Mesodermal cell (in vitro differentiated cells): ENCODE data around the gene ATP8B1.
"Not testable (repeated sequence)": the region's sequence is repeated elsewhere in the genome, so short reads cannot be mapped to it uniquely, and the experiment has no call there.

ENCODE experiments used
- H3K27ac ChIP-seq: 2 replicates; pipeline ENCODE4 v1.7.0; 2013; ENCODE audit warnings: mild to moderate bottlenecking, low read depth, low read length, moderate library complexity; ENCODE audit not compliant: severe bottlenecking
- H3K36me3 ChIP-seq: 2 replicates; pipeline ENCODE4 v1.7.1; 2013; ENCODE audit warnings: mild to moderate bottlenecking, low read length, moderate library complexity; ENCODE audit not compliant: control insufficient read depth, insufficient read depth
- H3K4me1 ChIP-seq: one replicate; pipeline ENCODE4 v1.7.1; 2013; ENCODE audit warnings: mild to moderate bottlenecking, low read length; ENCODE audit not compliant: insufficient read depth, control insufficient read depth, poor library complexity, severe bottlenecking
- H3K4me3 ChIP-seq: 2 replicates; pipeline ENCODE4 v1.7.0; 2013; ENCODE audit warnings: low read length, control low read depth, mild to moderate bottlenecking; ENCODE audit not compliant: insufficient read depth, poor library complexity, severe bottlenecking; ENCODE audit errors: extremely low read depth
- H3K9me3 ChIP-seq: 2 replicates; pipeline ENCODE4 v1.7.1; 2013; ENCODE audit warnings: mild to moderate bottlenecking, low read length, moderate library complexity; ENCODE audit not compliant: control insufficient read depth
- WGBS, 2 experiments: methylation state at CpG; one replicate each; pipeline ENCODE4 v1.1.5; 2013; ENCODE audit warnings: missing lambda C conversion rate in 2 of 2; ENCODE audit not compliant: insufficient coverage in 2 of 2; 5-methylcytosine and 5-hydroxymethylcytosine counted together

The ATP8B1 gene

DNA sequence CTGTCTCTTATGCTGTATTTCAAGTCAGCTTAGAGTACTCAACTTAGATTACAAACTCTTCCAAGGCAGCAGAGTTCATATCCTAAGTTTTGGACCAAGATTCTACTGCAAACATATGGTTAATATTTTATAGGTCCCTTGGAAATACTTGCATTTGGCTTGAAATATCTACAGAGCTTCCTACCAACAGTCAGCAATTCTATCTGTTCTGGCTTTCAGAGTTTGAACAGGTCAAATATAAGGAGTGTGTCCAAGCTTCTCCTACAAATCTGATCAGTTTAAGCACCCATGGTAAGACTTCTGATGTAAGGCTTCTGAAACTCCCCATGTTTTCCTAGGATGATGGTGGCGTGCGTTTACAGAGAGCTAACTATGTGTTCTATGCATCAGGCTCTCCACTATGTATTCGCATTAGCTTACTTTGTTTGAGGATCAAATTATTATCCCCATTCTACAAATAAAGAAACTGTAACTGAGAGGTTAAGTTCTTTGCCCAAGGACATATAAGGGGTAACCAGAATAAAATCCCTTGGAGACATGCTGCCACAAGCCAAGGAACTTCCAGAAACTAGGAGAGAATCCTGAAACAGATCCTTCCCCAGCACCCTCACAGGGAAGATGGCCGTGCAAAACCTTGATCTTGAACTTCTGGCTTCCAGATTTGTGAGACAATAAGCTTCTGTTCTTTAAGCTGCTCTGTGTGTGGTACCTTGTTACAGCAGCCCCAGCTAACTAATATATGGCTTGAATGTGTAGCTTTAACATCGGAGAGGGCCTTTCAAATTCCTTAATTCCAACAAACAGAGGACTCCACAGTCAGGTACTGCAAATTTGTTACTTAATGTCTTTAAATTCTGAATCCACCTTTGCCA is 55.1 kb downstream of the ATP8B1 start:
- Histone ChIP-seq H3K27ac (no peak overlapping the region), H3K36me3 (no peaks in the 10 kb centered on the region), H3K4me3 (no peak overlapping the region), H3K9me3 (no peaks in the 10 kb centered on the region), H3K4me1 (peaks cover 3% of the 10 kb centered on the region)
- WGBS, 2 experiments, result 20% methylated on average over 1 of the region's 5 CpGs; no CpG with 5 or more reads in 1 of the 2 experiments

DNA sequence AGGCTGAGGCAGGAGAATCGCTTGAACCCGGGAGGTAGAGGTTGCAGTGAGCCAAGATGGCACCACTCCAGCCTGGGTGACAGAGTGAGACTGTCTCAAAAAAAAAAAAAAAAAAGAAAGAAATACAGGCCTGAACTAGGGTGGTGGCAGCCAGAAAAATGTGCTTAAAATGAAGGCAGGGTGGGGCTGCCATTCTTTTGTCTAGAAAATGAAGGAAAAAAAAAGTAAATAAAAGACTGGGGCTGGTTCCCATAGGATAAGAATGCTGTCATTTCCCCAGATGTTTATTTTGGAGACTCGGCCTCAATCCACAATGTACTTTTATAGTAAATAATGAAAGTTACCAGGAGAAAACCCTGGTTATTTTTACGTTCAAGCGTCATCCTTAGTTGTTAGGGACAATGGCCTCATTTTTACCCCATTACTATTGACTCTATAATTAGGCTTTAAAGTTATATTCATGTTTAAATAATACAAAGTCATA is 58.9 kb downstream of the ATP8B1 start:
- no peak overlapping the region for H3K27ac ChIP-seq
- peaks cover 3% of the 10 kb centered on the region for H3K4me1 ChIP-seq
- H3K9me3 ChIP-seq, result no peaks in the 10 kb centered on the region
- no peaks in the 10 kb centered on the region for H3K36me3 ChIP-seq
- WGBS, 2 experiments, result no CpG with 5 or more reads among the region's 5 CpGs
- H3K4me3 ChIP-seq, result no peak overlapping the region

GRCh38 chr18:57743008-57743407 is 60.1 kb downstream of the ATP8B1 start:
- Histone ChIP-seq H3K27ac (no peak overlapping the region), H3K4me1 (no peaks in the 10 kb centered on the region), H3K9me3 (no peaks in the 10 kb centered on the region), H3K4me3 (no peak overlapping the region), H3K36me3 (no peaks in the 10 kb centered on the region)
- 91 to 97% methylated on average over 3 of the region's 3 CpGs for WGBS, 2 experiments

DNA sequence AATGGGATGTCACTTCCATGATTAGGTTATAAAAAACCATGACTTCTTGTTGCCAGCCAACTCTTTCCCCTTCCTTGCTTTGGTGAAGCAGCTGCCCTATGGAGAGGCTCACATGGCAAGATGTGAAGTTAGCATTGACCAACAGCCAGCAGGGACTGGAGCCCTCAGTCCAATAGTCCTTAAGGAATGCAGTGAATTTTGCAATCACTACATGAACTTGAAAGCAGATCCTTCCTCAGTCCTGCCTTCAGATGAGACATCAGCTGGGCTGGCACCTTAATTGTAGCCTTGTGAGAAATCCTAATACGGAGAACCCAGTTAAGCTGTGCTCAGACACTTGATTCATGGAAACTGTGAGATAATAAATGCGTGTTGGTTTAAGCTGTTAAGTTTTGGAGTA is 61.8 kb downstream of the ATP8B1 start:
- no peaks in the 10 kb centered on the region for H3K9me3 ChIP-seq
- WGBS, 2 experiments, result 100% methylated on average over 1 of the region's 2 CpGs; no CpG with 5 or more reads in 1 of the 2 experiments
- no peak overlapping the region for H3K4me3 ChIP-seq
- H3K27ac ChIP-seq, result no peak overlapping the region
- no peaks in the 10 kb centered on the region for H3K4me1 ChIP-seq
- no peaks in the 10 kb centered on the region for H3K36me3 ChIP-seq

DNA sequence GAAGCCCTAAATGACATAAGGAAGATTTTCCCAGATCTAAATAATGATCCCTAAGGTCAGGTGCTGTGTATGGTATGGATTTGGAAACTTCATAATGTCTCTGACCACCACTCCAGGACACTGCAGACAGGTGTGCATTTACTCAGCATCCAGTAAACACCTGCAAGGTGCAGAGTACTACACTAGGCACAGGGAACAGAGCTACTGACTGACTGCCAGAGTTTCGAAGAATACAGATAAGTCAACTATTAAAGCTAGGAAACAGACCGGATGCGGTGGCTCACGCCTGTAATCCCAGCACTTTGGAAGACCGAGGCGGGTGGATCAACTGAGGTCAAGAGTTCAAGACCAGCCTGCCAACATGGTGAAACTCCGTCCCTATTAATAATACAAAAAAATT is 65.0 kb downstream of the ATP8B1 start:
- Histone ChIP-seq H3K4me3 (no peak overlapping the region), H3K36me3 (no peaks in the 10 kb centered on the region), H3K27ac (no peak overlapping the region), H3K4me1 (no peaks in the 10 kb centered on the region), H3K9me3 (no peaks in the 10 kb centered on the region)
- 87 to 88% methylated on average over 7 of the region's 7 CpGs for WGBS, 2 experiments

DNA sequence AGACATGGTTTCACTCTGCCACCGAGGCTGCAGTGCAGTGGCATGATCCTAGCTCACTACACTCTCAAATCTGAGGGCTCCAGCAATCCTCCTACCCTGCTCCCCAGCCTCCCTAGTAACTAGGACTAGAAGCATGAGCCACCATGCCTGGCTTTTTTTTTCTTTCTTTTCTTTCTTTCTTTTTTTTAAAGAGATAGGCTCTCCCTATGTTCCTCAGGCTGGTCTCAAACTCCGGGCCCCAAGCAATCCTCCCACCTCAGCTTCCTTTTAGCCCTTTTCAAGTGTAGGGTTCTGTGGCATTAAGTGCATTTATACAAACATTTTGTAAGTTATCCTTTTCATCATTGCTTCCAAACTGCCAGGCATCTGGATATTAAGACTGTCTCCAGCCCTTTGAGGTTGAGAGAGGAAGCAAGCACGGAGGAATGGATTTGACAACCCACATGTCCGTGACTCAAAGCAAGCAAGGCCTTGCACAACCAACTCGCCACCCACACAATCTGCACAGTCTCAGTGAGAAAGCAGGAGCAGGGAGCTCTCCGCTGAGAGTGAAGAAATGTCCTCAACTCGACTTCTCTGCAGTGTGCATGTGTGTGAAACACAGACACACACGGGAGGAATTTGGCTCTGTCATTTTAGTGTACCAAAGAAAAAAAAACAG is 65.6 kb downstream of the ATP8B1 start:
- no peaks in the 10 kb centered on the region for H3K4me1 ChIP-seq
- H3K36me3 ChIP-seq, result no peaks in the 10 kb centered on the region
- H3K4me3 ChIP-seq, result no peak overlapping the region
- H3K27ac ChIP-seq, result no peak overlapping the region
- whole genome bisulfite sequencing, 2 experiments, result 89 to 95% methylated on average over 2 to 4 of the region's 8 CpGs
- H3K9me3 ChIP-seq, result no peaks in the 10 kb centered on the region

DNA sequence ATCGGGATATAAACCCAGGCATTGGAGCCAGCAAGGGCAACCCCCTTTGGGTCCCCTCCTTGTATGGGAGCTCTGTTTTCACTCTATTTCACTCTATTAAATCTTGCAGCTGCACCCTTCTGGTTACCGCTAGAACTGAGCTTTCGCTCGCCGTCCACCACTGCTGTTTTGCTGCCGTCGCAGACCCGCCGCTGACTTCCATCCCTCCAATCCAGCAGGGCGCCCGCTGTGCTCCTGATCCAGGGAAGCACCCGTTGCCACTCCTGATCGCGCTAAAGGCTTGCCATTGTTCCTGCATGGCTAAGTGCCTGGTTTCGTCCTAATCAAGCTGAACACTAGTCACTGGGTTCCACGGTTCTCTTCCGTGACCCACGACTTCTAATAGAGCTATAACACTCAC is 68.1 kb downstream of the ATP8B1 start:
- WGBS, 2 experiments, result 94 to 97% methylated on average over 15 to 18 of the region's 18 CpGs
- not testable (repeated sequence) for H3K4me1 ChIP-seq, H3K36me3 ChIP-seq, H3K9me3 ChIP-seq, H3K27ac ChIP-seq, H3K4me3 ChIP-seq

GRCh38 chr18:57733861-57734260 is 69.3 kb downstream of the ATP8B1 start:
- WGBS, 2 experiments, result 100% methylated on average over 1 of the region's 3 CpGs; no CpG with 5 or more reads in 1 of the 2 experiments
- Histone ChIP-seq H3K27ac (no peak overlapping the region), H3K4me1 (no peaks in the 10 kb centered on the region), H3K4me3 (no peak overlapping the region), H3K9me3 (no peaks in the 10 kb centered on the region), H3K36me3 (no peaks in the 10 kb centered on the region)

DNA sequence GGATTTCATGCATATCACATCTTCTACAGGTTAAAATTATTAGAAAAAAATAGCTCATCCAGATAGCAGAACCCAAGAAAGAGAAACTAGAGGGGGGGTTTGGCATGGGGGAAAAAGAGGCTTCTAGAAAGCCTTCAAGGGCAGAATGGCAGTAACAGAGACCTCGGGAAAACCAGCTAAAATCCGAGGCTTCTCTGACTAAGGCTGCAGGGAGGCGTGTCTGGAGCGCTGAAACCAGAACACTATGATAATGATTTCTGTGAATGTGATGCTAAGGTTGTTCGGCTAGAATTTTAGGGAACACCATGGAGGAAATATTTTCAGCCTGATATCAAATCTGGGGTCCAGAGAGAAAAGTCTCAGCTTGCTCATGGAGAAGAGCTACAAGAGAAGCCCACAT is 73.0 kb downstream of the ATP8B1 start:
- H3K9me3 ChIP-seq, result no peaks in the 10 kb centered on the region
- no peaks in the 10 kb centered on the region for H3K36me3 ChIP-seq
- H3K27ac ChIP-seq, result no peak overlapping the region
- H3K4me1 ChIP-seq, result peaks cover 8% of the 10 kb centered on the region
- 87 to 94% methylated on average over 5 of the region's 5 CpGs for WGBS, 2 experiments
- no peak overlapping the region for H3K4me3 ChIP-seq

GRCh38 chr18:57728941-57729511 is 74.1 kb downstream of the ATP8B1 start:
- WGBS, 2 experiments, result 69 to 83% methylated on average over 6 to 7 of the region's 11 CpGs
- no peaks in the 10 kb centered on the region for H3K9me3 ChIP-seq
- no peak overlapping the region for H3K4me3 ChIP-seq
- no peak overlapping the region for H3K27ac ChIP-seq
- H3K36me3 ChIP-seq, result no peaks in the 10 kb centered on the region
- H3K4me1 ChIP-seq, result peaks cover 8% of the 10 kb centered on the region
